GM11168 (cell line): ENCODE data around the gene ZNF775.

ENCODE experiments used
- in situ Hi-C: fragments of 300-500 bp; cut with MboI; formaldehyde crosslinking; loops from one replicate; pipeline ENCODE4 v1.12.0; 2022; ENCODE audit warnings: low sequenced_read_pairs; ENCODE audit not compliant: unreplicated experiment

ZNF775 gene

GRCh38 chr7:150408393-150409299 lies 29.5 kb downstream of the ZNF775 start:
- in situ Hi-C loops, result no loop called here

GRCh38 chr7:150409300-150410030 lies 30.3 kb downstream of the ZNF775 start:
- in situ Hi-C loops, result no loop called here

DNA sequence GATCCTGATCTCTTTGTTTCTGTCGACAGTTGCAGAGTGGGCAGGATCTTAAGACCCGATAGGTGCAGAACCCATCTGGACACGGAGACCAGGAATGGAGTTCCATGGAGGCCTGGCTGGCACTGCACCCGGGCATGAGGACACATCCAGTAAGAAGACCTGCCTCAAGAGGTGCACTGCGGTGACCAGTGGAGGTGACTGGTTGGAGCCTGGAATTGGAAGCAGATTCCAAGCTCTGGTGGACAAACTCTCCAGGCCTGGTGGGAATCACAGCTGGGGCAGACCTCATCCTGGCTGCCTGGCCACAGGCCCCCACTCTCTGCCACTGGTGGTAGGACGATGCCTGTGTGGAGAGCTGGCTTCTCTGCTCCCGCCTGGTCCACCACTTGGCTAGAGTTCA lies 31.0 kb downstream of the ZNF775 start:
- in situ Hi-C loops, result no loop called here

- in situ Hi-C loops, result no loop called here
These were observed 31.7 kb downstream of the ZNF775 start for GRCh38 chr7:150410680-150411346.

- in situ Hi-C loops, result no loop called here
These were observed 32.5 kb downstream of the ZNF775 start for GRCh38 chr7:150411606-150412005.

GRCh38 chr7:150412016-150412415 lies 32.9 kb downstream of the ZNF775 start:
- in situ Hi-C loops, result no loop called here

- in situ Hi-C loops, result no loop called here
These were observed 33.7 kb downstream of the ZNF775 start for GRCh38 chr7:150412518-150413488.

GRCh38 chr7:150413640-150414081 lies 34.5 kb downstream of the ZNF775 start:
- in situ Hi-C loops, result no loop called here

DNA sequence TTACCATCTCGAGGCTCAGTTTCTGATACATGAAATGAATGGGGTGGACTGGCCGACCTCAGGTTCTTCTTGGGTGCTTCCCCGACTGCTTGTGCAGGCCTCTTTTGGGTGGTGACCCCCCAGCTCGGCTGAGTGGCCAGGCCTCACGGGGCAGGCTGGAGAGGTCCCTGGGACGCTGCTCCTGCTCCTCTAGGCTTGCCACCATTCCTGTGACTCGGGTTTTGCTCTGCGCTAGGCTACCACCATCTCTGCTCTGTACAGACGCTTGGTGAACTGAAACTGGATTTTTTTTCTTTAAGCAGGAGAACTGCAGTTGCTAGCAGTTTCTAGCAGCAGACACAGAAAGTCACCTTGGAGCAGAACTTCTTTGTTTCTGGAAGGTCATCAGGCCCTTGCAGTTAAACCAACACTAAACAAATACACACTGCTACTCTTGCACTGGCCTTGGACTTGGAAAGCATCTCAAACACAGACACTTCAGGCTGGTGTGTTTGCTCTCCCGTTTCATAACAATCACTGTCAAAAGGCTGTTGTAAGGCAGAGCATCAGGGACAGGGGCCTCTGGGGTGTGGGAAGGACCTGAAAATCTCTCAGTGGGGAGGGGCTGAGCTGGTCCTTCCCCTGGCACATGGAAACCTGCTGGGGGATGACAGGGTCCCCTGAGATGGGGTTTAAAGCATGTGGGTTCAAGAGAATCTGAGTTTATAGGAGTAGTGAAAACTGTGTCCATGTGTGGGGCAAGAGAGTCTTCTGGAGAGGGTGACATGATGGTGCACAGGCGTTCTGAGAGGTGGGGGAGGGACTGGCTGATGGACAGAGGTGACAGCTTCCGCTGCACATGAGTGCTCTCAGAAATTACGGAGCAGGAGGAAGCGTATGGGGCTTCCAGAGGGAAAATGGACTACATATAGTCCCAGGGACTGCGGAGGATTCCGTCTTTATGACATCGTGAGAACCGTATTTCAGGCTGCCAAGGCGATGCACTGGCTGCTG lies 36.3 kb downstream of the ZNF775 start:
- in situ Hi-C loops, result no loop called here

DNA sequence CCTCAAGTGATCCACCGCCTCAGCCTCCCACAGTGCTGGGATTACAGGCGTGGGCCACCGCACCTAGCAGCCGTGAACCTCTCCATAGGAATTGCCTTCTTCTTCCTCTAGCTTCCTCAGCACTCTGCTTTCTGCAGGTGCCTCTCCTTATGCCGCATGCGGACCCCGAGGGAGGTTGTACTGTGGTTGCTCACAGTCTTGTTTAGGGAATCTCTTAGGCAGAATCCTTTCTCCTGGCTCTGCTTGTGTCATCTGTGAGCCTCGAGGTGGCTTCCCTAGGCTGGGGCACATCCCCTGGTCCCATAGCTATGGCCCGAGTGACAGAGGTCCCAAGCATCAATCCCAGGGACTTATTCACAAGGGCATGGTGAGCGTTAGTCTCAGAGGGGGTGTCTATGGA lies 38.1 kb downstream of the ZNF775 start:
- in situ Hi-C loops, result no loop called here

DNA sequence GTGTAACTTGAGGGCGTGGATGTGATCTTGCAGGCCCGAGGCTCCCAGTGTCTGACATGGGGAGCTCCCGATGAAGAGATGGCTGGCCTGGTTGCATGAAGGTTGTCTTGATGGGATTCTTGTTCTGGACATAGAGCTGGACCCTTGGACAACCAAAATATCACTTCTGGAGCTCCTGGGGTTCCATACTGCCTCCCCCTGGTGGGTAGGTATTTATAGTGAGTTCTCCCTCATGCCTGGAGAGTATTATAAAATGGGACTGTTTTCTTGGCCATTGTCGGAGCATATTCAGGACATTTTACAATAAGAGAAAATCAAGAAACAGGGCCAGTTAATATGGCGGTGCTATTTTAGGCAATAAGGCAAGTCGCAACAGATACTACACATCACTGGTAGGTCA lies 38.7 kb downstream of the ZNF775 start:
- in situ Hi-C loops, result no loop called here

GRCh38 chr7:150420242-150420641 lies 41.1 kb downstream of the ZNF775 start:
- in situ Hi-C loops, result loop anchor here (10.0 kb wide), 1 partner anchor 55 kb away; the partner anchor contains the start of gene REPIN1

DNA sequence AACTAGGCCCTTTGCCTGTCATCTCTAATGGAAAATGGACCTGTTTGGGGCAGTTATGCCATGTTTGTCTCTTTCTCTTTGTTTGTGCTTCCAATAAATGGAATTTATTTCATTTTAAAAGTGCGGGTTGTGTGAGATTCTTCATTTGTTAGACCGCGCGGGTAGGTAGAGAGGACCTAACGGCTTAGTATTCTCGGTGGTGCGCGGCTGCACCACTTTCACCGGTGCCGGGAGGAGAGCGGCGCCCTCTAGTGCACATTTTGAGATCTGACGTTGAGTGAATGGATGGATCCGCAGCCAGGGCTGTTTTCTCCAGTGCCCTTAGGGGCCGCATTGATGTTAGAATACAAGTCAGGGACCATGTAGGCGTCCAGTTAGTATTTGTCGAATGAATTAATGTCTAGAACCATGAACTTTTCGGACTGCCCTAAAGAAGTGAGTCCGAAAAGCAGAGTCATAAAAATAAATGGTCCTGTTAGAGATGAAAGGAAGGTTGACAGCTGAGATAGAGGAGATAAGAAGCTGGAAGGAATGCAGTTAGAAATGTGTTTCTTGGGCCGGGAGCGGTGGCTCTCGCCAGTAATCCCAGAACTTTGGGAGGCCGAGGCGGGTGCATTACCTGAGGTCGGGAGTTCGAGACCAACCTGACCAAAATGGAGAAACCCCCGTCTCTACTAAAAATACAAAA lies 42.0 kb downstream of the ZNF775 start:
- in situ Hi-C loops, result loop anchor here (10.0 kb wide), 1 partner anchor 56 kb away; the partner anchor contains the start of gene REPIN1

DNA sequence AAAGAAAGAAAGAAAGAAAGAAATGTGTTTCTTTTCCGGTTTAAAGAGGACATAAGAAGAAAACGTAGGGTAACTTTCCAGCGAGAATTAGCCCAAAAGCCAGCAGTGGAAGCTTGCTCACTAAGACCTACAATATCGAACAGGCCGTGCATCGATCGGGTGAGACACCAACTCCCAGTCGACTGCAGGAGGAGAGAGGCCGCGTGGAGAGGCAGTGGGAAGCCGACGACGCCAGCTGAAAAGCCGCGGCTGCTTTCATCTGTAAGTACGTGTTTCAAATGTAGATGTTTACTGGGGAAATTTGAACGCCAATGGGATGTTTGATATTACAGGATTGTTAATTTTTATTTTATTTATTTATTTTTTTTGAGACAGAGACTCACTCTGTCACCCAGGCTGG lies 42.7 kb downstream of the ZNF775 start:
- in situ Hi-C loops, result loop anchor here (10.0 kb wide), 1 partner anchor 57 kb away; the partner anchor contains the start of gene REPIN1

- in situ Hi-C loops, result loop anchor here (10.0 kb wide), 1 partner anchor 61 kb away; the partner anchor contains the start of gene REPIN1
These were observed 46.5 kb downstream of the ZNF775 start for GRCh38 chr7:150425670-150426069.

DNA sequence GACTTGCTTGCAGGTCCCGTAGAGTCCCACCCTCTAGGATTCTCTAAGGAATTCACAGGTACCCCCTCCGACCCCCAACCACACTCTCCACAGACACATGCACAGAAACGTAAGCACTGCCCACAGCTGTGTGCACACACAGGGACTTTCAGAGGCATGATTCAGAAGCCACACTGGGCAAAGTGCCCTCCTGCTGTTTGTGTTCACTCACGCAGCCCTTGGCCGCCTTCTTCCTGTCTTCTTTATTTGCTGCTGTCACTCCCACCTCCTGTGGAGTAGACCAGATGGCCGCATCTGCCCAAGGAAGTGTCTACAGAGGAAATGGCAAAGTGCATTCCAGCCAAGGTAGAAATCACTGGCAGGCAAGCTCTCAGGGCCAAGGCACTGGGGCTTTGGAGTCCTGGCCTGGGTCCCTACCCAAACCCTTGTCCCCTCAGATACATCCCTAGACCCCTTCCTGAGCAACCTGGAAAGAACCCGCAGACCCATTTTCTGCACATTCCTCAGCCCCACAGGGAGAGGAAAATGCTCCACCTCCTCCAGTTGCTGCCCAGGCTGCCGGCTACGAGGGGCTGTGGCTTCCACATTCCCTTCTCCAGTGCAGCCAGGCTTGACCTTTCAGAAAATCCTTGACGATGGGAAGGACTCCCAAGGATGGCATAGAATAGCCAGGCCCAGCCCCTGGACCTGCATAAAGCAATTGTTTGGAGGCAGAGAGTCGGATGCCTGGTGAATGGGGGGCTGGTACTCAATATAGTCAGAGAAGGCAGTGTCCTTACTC lies 49.7 kb downstream of the ZNF775 start:
- in situ Hi-C loops, result loop anchor here (10.0 kb wide), 1 partner anchor 64 kb away; the partner anchor contains the start of gene REPIN1

DNA sequence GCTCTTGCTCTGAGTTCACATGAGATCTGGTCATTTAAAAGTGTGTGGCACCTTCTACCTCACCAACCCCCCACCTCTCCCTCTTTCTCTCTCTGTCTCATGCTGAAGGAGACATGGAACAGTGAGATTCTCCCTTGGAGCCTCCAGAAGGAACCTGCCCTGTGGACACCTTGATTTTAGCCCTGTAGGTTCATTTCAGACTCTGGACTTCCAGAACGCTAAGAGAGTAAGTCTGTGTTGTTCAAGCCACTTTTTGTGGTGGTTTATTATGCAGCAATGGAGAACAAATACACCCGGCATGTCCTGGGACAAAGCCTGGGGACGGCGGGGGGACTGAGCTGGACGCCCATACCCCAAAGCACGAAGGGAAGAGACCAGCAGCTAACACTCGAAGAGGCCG lies 50.6 kb downstream of the ZNF775 start:
- in situ Hi-C loops, result loop anchor here (10.0 kb wide), 1 partner anchor 65 kb away; the partner anchor contains the start of gene REPIN1
